Activated naive CD8-positive, alpha-beta T cell treated with anti-CD3 and anti-CD28 coated beads, Interleukin-2, amount 10 ng/mL, durations not matched to agents 7 days and 5 days (primary cell): ENCODE results near the gene SWAP70. TPM values are rescaled to one million over a fixed set of nuclear protein-coding genes. Genes with fewer than 3 reads are reported as not detected.

ENCODE experiments used
- ATAC-seq: fragments of 150-1000 bp; cut with Tn5 transposase; one replicate; pipeline ENCODE4 v1.10.0; 2021; ENCODE audit warnings: low read depth, moderate library complexity
- POLR2A ChIA-PET: fragments of 350-600 bp; sonication (Branson Sonifier 250); formaldehyde crosslinking; loops from one replicate; lab custom pipeline; 2021; ENCODE audit warnings: antibody characterized with exemption; lab: Charles Lee
- DNase-seq: peaks from one replicate; pipeline ENCODE4 v3.0.0; 2021
- H3K27ac Mint-ChIP-seq: one replicate; pipeline ENCODE4 v1.8.0; 2022; ENCODE audit warnings: mild to moderate bottlenecking, mixed read lengths
- H3K27me3 Mint-ChIP-seq: one replicate; pipeline ENCODE4 v1.8.0; 2022; ENCODE audit warnings: mild to moderate bottlenecking, moderate library complexity, mixed read lengths
- H3K36me3 Mint-ChIP-seq: one replicate; pipeline ENCODE4 v1.8.0; 2021; ENCODE audit warnings: mild to moderate bottlenecking, mixed read lengths
- H3K4me1 Mint-ChIP-seq: one replicate; pipeline ENCODE4 v1.8.0; 2021; ENCODE audit warnings: mixed read lengths
- H3K4me3 Mint-ChIP-seq: one replicate; pipeline ENCODE4 v1.8.0; 2022; ENCODE audit warnings: mild to moderate bottlenecking, moderate library complexity, mixed read lengths
- H3K9me3 Mint-ChIP-seq: one replicate; pipeline ENCODE4 v1.8.0; 2021; ENCODE audit warnings: mixed read lengths
- total RNA-seq, 2 experiments: library from RNA; stranded (reverse); gene quantifications; one replicate each; pipeline ENCODE4 v1.2.3, GENCODE V29; 2021

The SWAP70 gene
- total RNA-seq, 2 experiments from 2014 or later = 9.4 to 10.6 TPM

DNA sequence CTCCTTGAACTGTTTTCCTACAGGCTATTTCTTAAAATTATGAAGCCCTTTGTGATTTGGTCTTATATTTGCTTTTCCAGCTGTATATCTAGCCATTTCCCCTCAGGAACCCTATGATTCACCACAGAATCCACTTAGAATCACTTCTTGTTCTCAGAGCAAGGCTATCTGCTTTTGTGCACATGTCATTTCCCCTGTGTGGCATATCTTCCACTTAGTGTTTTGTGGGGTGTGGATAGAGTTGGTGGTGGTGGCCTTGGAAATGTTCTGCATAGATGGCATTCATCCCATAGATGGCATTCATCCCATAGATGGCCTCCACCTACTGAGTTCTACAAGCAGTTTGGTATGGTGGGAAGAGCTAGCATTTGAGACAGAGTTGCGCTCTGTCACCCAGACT is 44.7 kb downstream of the SWAP70 start:
- POLR2A ChIA-PET = no interaction called here
- H3K4me1 Mint-ChIP-seq = peaks cover 3% of the 10 kb centered on the region
- H3K4me3 Mint-ChIP-seq = no peak overlapping the region
- H3K36me3 Mint-ChIP-seq = peaks cover 5% of the 10 kb centered on the region
- H3K27me3 Mint-ChIP-seq = peaks cover 2% of the 10 kb centered on the region
- ATAC-seq (no peak), DNase-seq (no peak)
- peaks cover 1% of the 10 kb centered on the region for H3K9me3 Mint-ChIP-seq
- H3K27ac Mint-ChIP-seq = no peak overlapping the region

DNA sequence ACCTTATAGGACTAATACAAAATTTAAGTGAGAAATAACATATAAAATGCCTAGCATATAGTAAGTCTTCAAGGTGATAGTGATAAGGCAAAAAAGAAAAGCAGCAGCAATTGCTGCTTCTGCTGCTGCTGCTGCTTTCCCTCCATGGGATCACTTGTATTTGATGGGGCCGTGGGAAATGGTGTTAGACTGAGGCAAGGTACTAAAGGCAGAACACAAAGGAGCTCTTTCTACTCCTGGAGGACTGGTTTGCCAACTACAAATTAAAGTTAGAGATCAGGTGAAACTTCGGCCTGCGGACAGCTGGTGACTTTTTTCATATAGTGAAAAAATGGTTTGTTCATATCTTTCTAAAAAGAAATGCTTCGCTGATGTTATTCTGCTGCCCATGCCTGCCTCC is 46.3 kb downstream of the SWAP70 start:
- POLR2A ChIA-PET = no interaction called here
- Mint-ChIP-seq H3K36me3 (peaks cover 14% of the 10 kb centered on the region), H3K4me1 (no peaks in the 10 kb centered on the region)

DNA sequence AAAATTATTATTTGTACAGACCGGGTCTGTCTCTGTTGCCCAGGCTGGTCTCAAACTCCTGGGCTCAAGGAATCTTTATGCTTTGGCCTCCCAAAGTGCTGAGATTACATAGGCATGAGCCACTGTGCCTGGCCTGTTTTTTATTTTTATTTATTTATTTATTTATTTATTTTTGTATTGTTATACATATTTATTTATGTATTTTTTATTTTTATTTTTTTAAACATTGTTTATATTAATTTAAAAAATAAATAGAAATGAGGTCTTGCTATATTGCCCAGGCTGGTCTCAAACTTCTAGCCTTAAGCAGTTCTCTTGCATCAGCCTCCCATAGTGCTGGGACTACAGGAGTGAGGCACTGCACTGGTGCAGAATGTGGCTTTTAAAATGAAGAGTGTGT is 47.0 kb downstream of the SWAP70 start:
- POLR2A ChIA-PET = interaction anchor here (0.7 kb wide), 1 partner anchor 245 kb away, joined by 4 read pairs; no protein-coding TSS in a partner anchor
- peaks cover 7% of the 10 kb centered on the region for H3K9me3 Mint-ChIP-seq
- ATAC-seq (no peak), DNase-seq (no peak)
- H3K27me3 Mint-ChIP-seq = peaks cover 2% of the 10 kb centered on the region
- no peak overlapping the region for H3K27ac Mint-ChIP-seq
- H3K4me3 Mint-ChIP-seq = no peak overlapping the region
- peaks cover 20% of the 10 kb centered on the region for H3K36me3 Mint-ChIP-seq
- H3K4me1 Mint-ChIP-seq = no peaks in the 10 kb centered on the region

More for the DNA sequence above, 46.3 kb downstream of the SWAP70 start:
- H3K4me3 Mint-ChIP-seq = no peak overlapping the region
- H3K27ac Mint-ChIP-seq = no peak overlapping the region
- peaks cover 2% of the 10 kb centered on the region for H3K27me3 Mint-ChIP-seq
- DNase-seq (no peak), ATAC-seq (no peak)
- peaks cover 4% of the 10 kb centered on the region for H3K9me3 Mint-ChIP-seq

DNA sequence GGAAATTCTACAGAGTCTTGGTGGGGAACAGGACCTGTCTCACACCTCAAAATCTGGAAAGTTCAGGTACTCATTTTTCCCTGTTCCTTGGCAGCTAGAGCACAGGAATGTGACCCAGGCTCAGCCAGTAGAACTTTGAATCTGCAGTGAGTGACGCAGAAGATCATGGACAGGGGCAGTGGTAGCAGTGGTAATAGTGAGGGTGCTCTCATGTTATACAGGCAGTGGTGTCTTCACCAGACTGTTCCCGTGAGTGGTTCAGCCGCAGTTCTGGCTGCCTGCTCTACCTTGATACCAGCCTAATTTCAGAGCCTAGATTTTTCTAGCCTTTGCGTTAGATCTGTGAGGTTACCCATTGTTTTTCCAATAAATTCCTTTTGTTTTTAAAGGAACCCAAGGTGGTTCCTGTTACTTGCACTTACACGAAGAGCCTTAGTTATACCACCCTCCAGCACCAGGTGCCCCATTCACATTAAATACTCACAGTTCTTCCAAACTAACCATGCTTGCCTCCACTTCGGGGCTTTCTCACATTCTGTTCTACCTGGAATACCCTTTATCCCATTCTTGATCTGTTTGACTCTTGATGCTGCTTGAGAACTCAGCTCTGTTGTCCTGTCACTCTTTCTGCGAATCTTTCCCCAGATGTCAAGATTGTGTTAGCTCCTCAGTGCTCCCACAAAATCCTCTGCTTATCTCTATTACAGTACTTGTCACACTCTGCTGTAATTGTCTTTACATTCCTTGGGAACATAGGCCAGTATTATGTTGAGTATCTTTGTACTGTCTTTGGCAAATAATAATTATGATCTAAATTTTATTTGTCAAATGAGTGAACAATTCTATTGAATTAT is 47.8 kb downstream of the SWAP70 start:
- Mint-ChIP-seq H3K27ac (no peak overlapping the region), H3K9me3 (peaks cover 6% of the 10 kb centered on the region), H3K4me1 (peaks cover 5% of the 10 kb centered on the region), H3K36me3 (peaks cover 26% of the 10 kb centered on the region), H3K27me3 (peaks cover 2% of the 10 kb centered on the region), H3K4me3 (no peak overlapping the region)
- no peak for ATAC-seq
- POLR2A ChIA-PET = no interaction called here
- DNase-seq = no peak

DNA sequence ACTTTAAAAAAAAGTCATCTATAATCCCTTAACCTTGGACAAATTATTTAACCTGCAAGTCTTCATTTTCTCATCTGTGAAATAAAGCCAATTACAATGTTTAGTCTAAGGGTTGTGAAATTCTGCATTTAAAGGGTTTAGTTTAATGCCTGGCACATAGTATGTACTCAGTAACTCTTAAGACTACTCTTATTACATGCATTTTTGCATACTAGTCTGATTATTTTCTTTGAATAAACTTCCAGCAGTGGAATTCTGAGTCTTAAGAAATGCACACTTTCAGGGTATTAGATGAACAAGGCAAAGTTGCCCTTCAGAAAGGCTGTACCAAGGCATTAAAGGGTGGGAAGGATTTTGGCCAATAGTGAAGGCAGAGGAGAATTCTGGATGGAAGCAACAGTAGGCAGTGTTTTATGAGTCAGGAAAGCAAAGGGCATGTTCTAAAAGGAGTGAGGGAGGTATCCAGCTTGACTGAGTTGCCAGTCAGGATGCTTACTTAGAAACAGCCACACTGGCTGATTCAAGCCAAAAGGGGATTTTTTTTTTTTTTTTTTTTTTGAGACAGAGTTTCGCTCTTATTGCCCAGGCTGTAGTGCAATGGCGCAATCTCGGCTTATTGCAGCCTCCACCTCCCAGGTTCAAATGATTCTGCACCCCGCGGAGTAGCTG is 50.5 kb downstream of the SWAP70 start:
- no peak overlapping the region for H3K27ac Mint-ChIP-seq
- DNase-seq (no peak), ATAC-seq (no peak)
- POLR2A ChIA-PET = interaction anchor here (0.8 kb wide), 1 partner anchor 66 kb away, joined by 3 read pairs; no protein-coding TSS in a partner anchor
- H3K4me1 Mint-ChIP-seq = peaks cover 9% of the 10 kb centered on the region
- H3K27me3 Mint-ChIP-seq = no peaks in the 10 kb centered on the region
- peaks cover 28% of the 10 kb centered on the region for H3K36me3 Mint-ChIP-seq
- peaks cover 6% of the 10 kb centered on the region for H3K9me3 Mint-ChIP-seq
- H3K4me3 Mint-ChIP-seq = no peak overlapping the region

DNA sequence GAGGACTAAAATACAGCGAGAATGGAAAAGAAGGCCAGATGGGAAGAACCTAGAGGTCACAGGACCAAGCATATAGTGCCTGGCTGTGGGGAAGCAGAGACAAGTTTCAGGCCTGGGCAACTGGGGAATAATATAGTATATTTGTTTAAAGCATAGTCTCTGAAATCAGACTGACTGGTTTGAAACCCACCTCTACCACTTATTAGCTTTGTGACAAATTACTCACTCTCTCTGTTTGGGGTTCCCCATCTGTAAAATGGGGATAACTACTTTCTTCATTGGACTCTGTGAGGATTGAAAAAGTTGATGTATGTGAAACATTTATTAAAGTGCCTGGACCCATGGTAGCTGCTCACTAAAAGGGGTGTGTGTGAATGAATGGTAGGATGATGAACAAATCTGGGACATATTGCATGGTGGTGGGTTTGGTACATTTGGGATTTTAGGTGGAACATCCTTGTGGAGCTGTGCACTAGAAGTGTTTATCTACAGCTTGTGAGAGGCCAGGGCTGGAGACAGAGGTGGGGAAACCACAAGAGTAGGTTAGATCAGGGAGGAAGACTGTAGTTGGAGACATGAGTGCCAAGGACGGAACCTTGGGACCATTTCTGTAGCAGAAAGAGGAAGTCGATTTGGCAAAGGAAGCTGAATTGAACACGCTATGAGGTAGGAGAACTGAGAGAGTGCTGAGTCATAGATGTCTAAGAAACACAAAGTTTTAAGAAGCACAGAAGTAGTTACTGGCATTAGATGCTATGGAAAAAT is 52.6 kb downstream of the SWAP70 start:
- H3K4me1 Mint-ChIP-seq = peaks cover 17% of the 10 kb centered on the region
- H3K4me3 Mint-ChIP-seq = no peak overlapping the region
- no peaks in the 10 kb centered on the region for H3K27me3 Mint-ChIP-seq
- peak overlapping the region; percentile 21 for H3K27ac Mint-ChIP-seq
- H3K36me3 Mint-ChIP-seq = peaks cover 32% of the 10 kb centered on the region
- no peak for ATAC-seq
- POLR2A ChIA-PET = no interaction called here
- no peak for DNase-seq
- H3K9me3 Mint-ChIP-seq = peaks cover 8% of the 10 kb centered on the region

DNA sequence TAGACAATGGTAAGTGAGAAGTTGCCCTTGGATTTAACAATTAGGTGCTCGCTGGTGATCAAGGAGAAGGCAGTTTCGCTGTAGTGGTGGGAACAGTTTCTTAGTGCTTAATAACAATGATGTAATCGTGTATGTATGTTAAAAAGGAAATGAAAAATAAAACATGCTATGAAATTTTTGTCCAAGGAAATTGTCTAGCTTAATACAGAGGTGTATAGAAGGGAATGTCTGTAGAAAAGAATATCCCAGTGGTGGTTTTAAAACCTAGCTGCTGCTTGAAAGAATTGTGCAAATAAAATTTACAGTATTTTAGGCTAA is 53.1 kb downstream of the SWAP70 start:
- no peaks in the 10 kb centered on the region for H3K27me3 Mint-ChIP-seq
- peaks cover 17% of the 10 kb centered on the region for H3K4me1 Mint-ChIP-seq
- H3K27ac Mint-ChIP-seq = peak overlapping the region; percentile 21
- DNase-seq = no peak
- no peak for ATAC-seq
- no peak overlapping the region for H3K4me3 Mint-ChIP-seq
- POLR2A ChIA-PET = no interaction called here
- H3K9me3 Mint-ChIP-seq = peaks cover 8% of the 10 kb centered on the region
- peaks cover 32% of the 10 kb centered on the region for H3K36me3 Mint-ChIP-seq

DNA sequence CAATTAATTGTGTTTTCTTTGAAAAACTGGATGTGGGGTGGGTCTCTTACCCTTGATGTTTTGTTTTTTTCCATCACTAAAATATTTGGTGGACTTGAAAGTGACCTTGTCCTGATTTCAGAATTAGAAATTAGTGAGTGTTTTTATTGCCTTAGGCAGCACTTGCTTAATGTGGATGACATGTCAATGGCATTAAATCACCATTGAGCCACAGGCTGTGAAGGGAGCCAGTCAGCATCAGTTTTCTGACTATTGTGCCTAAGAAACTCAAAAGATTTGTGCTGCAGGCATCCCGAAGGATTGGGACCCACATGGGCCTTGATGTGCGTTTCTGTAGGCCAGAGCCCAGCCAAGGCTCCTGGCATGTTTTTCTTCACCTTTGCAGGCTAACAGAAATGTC is 53.8 kb downstream of the SWAP70 start:
- no peak for DNase-seq
- POLR2A ChIA-PET = no interaction called here

DNA sequence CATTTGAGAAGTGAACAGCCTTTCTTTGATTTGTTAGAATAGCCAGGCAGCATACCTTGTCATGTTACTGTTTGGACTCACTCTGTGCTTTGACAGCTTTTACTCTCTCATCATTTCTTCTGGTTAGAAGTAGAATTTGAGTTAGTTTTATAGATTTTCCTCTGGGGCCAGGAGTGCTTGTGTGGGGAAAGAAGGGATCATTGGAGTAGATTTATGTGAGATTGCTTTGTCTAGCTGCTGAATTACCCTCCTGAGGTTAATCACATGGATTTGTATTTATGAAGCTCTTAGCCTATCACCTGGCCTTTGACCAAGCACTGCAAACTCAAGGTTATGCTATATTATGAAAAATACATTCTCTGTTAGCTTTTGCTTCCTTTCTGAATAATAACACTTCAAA is 54.3 kb downstream of the SWAP70 start:
- Mint-ChIP-seq H3K4me3 (no peak overlapping the region), H3K36me3 (peaks cover 32% of the 10 kb centered on the region), H3K9me3 (peaks cover 8% of the 10 kb centered on the region), H3K4me1 (peaks cover 17% of the 10 kb centered on the region), H3K27ac (no peak overlapping the region), H3K27me3 (no peaks in the 10 kb centered on the region)
- POLR2A ChIA-PET = interaction anchor here (0.9 kb wide), 1 partner anchor 53 kb away, joined by 3 read pairs; no protein-coding TSS in a partner anchor
- no peak for DNase-seq
- no peak for ATAC-seq

More for the DNA sequence above, 53.8 kb downstream of the SWAP70 start:
- Mint-ChIP-seq H3K4me3 (no peak overlapping the region), H3K36me3 (peaks cover 32% of the 10 kb centered on the region), H3K27ac (no peak overlapping the region), H3K9me3 (peaks cover 8% of the 10 kb centered on the region), H3K27me3 (no peaks in the 10 kb centered on the region), H3K4me1 (peaks cover 17% of the 10 kb centered on the region)
- ATAC-seq = no peak

DNA sequence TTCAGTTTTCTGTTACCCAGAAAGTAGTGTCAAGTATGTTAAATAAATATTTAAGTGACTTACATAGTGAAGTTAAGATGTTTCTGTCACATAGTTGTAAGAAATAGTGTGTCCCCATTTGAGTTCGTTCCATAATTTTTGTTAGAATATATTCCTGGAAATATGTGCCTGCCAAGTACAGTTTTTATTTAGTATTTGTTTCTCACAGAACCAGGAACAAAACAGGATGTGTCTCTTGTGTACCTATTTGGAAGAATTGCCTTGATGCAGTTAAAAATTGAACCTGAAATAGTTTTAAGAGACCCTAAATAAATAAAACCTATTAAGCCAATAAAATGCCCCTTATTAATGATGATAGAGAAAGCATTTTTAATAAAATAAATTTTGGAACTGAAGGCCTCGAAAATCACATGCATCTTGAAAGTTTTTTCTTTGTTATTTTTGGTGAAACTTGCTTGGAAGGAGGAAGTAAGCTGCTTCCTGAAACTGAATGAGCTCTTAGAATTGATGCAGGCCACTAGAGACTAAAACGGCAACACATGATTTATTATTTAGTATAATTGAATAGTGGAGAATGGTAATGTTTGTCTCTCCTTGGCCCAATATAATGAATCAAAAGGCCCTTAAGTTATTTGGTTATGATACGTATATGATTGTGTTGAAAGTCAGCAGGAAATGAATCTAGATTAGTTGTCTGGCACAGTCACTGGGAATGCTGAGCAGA is 55.9 kb downstream of the SWAP70 start:
- Mint-ChIP-seq H3K27me3 (no peaks in the 10 kb centered on the region), H3K4me3 (no peak overlapping the region), H3K36me3 (peaks cover 22% of the 10 kb centered on the region), H3K27ac (peak overlapping the region; percentile 7), H3K9me3 (peaks cover 5% of the 10 kb centered on the region), H3K4me1 (peaks cover 17% of the 10 kb centered on the region)
- POLR2A ChIA-PET = no interaction called here
- ATAC-seq (no peak), DNase-seq (no peak)

DNA sequence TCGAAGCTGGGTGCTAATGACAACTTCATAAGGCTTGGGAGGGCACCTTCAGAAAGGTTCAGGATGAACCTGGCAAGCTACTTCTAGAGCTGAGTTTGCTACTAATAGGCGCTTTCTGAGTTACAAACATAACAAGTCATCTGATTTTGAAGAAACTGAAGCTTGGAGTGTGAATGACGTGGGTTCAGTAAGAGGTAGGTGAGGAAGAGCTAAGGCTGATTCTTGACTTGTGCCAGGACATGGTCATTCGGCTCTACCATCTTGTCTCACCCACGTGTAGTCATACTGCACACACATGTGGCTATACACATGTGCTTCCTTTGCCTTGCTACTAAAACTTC is 56.4 kb downstream of the SWAP70 start:
- peaks cover 19% of the 10 kb centered on the region for H3K36me3 Mint-ChIP-seq
- ATAC-seq (no peak), DNase-seq (no peak)
- no peak overlapping the region for H3K4me3 Mint-ChIP-seq
- peaks cover 5% of the 10 kb centered on the region for H3K9me3 Mint-ChIP-seq
- peaks cover 17% of the 10 kb centered on the region for H3K4me1 Mint-ChIP-seq
- POLR2A ChIA-PET = no interaction called here
- no peaks in the 10 kb centered on the region for H3K27me3 Mint-ChIP-seq
- peak overlapping the region; percentile 7 for H3K27ac Mint-ChIP-seq

DNA sequence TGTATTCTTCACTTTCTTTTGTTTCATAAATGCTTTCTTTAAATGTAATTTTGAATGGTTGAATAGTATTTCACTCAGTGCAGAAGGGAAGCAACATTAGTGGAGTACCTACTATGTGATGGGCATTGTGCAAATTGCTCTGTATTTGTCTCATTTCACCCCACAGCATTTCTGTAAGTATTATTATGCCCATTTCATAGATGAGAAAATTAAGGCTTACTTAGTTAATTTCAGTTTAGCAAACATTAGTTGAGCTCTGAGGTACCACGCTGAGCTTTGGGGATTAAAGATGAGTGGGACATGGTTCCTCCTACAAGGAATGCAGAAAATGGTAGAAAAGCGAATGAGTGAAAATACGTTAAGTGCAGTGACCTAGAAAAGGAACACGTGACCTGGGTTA is 58.1 kb downstream of the SWAP70 start:
- Mint-ChIP-seq H3K27me3 (no peaks in the 10 kb centered on the region), H3K9me3 (peaks cover 2% of the 10 kb centered on the region), H3K27ac (no peak overlapping the region), H3K4me1 (peaks cover 14% of the 10 kb centered on the region), H3K36me3 (peaks cover 4% of the 10 kb centered on the region), H3K4me3 (no peak overlapping the region)
- POLR2A ChIA-PET = no interaction called here
- DNase-seq = no peak
- no peak for ATAC-seq

DNA sequence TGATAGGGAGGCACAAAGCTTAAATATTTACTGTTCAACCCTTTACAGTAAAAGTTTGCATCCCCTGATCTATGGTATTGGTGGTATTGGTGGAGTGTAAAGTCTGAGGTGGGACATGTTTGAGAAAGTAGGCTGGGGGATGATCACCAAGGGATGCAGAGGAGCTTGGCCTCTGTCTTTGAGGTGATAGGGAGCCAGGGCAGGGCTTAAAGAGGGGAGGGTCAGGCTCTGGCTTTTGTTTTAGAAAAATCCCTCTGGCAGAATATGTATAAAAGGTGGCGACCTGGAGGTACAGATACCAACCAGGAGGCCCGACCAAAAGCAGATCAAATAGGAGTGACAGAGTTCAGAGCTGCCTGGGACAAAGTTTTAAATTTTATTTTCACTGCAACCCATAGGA is 59.0 kb downstream of the SWAP70 start:
- Mint-ChIP-seq H3K4me1 (peaks cover 14% of the 10 kb centered on the region), H3K27ac (no peak overlapping the region), H3K9me3 (peaks cover 2% of the 10 kb centered on the region), H3K27me3 (no peaks in the 10 kb centered on the region), H3K4me3 (no peak overlapping the region), H3K36me3 (peaks cover 5% of the 10 kb centered on the region)
- POLR2A ChIA-PET = no interaction called here
- no peak for ATAC-seq
- no peak for DNase-seq
